ENCODE measurements around the gene TRAPPC2.

DNA sequence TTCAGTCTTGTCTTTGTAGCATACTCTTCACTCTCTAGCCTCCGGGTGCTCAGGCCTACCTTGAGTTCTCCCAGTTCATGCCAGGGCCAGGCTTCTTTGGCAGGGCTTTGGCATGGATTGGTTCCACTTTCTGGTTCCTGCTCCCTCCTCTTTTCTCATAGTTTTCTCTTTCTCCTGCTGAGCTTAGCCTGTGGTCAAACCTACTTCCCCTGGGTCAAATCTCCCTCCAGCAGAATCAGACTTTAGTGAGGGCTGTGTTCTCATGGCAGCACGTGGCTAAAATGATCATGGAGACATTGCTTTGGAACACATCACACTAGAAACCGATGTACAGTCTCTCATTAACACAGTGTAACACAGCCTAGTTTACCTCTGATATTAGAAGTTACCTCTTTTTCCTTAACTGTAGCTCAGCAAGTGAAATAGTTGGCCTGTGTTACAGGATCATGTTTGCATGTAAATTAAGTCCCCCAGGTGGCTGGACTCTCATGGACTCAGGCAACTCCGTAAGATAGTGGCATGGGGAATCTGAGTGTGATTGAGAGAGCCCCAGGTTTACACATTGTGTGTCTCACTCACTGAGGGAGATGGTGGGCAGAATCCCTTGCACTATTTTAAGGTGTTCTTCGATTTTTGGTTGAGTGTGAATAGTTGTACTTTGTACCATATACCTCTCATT lies 32.2 kb downstream of the TRAPPC2 start:
- TF ChIP-seq, protein P1, sequence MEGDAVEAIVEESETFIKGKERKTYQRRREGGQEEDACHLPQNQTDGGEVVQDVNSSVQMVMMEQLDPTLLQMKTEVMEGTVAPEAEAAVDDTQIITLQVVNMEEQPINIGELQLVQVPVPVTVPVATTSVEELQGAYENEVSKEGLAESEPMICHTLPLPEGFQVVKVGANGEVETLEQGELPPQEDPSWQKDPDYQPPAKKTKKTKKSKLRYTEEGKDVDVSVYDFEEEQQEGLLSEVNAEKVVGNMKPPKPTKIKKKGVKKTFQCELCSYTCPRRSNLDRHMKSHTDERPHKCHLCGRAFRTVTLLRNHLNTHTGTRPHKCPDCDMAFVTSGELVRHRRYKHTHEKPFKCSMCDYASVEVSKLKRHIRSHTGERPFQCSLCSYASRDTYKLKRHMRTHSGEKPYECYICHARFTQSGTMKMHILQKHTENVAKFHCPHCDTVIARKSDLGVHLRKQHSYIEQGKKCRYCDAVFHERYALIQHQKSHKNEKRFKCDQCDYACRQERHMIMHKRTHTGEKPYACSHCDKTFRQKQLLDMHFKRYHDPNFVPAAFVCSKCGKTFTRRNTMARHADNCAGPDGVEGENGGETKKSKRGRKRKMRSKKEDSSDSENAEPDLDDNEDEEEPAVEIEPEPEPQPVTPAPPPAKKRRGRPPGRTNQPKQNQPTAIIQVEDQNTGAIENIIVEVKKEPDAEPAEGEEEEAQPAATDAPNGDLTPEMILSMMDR (IDR thresholded peaks at IDR 0.05), result no peak
- TF ChIP-seq FOXJ3 (CRISPR knock-in tag; IDR thresholded peaks at IDR 0.05) (no peak), RAD21 (IDR thresholded peaks at IDR 0.05; ENCODE audit: low read length) (no peak), SMC3 (IDR thresholded peaks at IDR 0.05; ENCODE audit: low read depth, low read length) (no peak), POLR2AphosphoS5 (IDR thresholded peaks at IDR 0.05; ENCODE audit: low read depth, low read length) (no peak), SIN3A (IDR thresholded peaks at IDR 0.05; ENCODE audit: borderline replicate concordance, low read depth, low read length) (no peak), EP300 (IDR thresholded peaks at IDR 0.05; ENCODE audit: borderline replicate concordance in 1 of 2, low read depth in 1 of 2, low read length in 1 of 2) (no peak), MAX (IDR thresholded peaks at IDR 0.05; ENCODE audit: low read depth) (no peak), TAF1 (IDR thresholded peaks at IDR 0.05; ENCODE audit: borderline replicate concordance, low read depth, low read length) (no peak), ELF1 (IDR thresholded peaks at IDR 0.05) (no peak), REST (IDR thresholded peaks at IDR 0.05; ENCODE audit: low read depth, low read length) (no peak)
- TF ChIP-seq, protein P2, sequence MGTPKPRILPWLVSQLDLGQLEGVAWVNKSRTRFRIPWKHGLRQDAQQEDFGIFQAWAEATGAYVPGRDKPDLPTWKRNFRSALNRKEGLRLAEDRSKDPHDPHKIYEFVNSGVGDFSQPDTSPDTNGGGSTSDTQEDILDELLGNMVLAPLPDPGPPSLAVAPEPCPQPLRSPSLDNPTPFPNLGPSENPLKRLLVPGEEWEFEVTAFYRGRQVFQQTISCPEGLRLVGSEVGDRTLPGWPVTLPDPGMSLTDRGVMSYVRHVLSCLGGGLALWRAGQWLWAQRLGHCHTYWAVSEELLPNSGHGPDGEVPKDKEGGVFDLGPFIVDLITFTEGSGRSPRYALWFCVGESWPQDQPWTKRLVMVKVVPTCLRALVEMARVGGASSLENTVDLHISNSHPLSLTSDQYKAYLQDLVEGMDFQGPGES (IDR thresholded peaks at IDR 0.05; ENCODE audit: low read depth, low read length), result no peak
- TF ChIP-seq, protein P3, sequence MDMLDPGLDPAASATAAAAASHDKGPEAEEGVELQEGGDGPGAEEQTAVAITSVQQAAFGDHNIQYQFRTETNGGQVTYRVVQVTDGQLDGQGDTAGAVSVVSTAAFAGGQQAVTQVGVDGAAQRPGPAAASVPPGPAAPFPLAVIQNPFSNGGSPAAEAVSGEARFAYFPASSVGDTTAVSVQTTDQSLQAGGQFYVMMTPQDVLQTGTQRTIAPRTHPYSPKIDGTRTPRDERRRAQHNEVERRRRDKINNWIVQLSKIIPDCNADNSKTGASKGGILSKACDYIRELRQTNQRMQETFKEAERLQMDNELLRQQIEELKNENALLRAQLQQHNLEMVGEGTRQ (IDR thresholded peaks at IDR 0.05; ENCODE audit: borderline replicate concordance, low read depth, low read length), result no peak
